Loucy (cell line): Measurements from ENCODE around the gene CCDC85C.

Source experiments
- CTCF ChIP-seq: fragments of 200-600 bp; sonication (generic); conservative IDR thresholded peaks from 2 replicates; pipeline ENCODE4 v1.5.1; 2014; ENCODE audit warnings: mild to moderate bottlenecking, antibody characterized with exemption, low read length
- EZH2phosphoT487 ChIP-seq: fragments of 200-600 bp; IDR thresholded peaks from 2 replicates; pipeline ENCODE4 v1.6.1; 2018; ENCODE audit warnings: antibody characterized with exemption, mild to moderate bottlenecking, moderate library complexity, borderline replicate concordance

- TF ChIP-seq CTCF (no peak), EZH2phosphoT487 (no peak)
Measured at GRCh38 chr14:99503848-99504453, 100.1 kb downstream of the CCDC85C start.
